GM21447 (cell line): ENCODE measurements around the gene SIX1.

ENCODE experiments used
- ATAC-seq: cut with Tn5 transposase; IDR thresholded peaks from one replicate; pipeline ENCODE4 v1.9.1; 2021; ENCODE audit not compliant: unreplicated experiment

SIX1 gene

DNA sequence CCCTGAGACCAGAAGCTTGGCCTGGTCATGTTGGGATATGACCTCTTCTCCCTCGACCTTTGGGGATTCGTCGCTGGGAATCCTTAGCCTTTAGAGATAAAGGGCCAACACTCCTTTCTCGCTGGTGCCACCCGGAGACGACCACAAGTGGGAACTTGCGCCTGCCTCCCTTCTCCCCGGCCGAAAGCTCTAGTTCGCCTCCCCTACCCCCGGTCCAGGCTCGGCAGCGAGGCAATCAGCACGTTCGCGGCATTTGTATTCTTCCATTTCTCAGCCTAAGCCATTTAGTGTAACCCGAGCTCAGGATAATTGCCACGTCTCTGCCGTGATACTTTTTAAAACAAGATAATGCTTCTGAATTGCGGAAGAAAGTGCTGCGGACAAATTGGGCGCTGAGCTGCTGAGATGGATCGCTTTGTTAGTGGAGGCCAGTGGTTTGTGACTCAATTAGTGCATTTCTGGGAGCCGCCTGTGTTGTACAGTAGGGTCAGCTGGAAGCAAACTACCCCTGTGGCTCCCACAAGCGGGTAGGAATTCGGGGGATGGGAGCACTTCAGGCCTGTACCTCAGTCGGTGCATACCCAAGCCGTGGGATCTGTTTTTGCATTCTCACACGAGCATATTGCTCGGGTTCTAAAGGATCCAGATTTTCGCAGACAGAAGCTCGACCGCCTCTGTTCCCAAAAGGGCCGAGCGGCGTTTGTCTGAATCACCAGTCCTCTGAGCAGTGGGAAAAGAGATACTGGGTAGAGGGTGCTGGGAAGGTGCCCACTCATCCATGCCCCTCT lies 6.8 kb upstream of the SIX1 start:
- no peak for ATAC-seq

DNA sequence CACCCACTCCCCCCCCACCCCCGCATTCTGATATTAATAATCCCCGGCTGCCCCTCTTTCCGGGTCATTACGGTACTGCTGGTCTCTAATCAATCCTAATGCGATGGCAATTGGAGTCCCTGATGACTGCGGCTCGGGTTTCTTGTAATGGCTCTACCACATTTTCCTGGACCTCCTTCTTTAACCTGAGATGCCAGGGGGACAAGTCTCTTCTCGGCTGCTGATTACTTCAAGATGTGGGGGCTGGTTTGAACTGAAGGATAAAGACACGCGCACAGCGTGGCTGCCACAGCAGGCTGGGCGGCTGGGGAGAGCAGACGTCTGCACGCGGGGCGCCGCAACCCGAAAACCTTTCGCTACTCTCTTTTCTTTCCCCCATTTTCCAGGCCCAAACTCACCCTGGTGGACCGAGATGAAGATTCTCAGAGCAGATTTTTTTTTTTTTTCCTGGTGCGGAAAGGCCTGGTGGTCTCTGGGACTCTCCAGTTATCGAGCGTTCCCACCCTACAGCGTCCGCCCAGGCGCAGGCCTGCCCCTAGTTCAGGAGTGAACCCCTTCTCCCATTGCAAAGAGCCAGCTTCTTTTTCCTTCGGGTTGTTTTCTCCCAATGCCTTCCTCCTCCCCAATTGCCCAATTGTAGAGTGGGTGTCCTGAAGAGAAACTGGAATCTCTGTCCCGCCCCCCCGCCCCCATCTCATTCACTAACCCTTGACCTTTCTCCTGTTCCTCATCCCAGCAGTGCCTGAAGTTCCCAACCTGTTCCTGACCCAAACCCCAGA lies 6.0 kb upstream of the SIX1 start:
- ATAC-seq = no peak

DNA sequence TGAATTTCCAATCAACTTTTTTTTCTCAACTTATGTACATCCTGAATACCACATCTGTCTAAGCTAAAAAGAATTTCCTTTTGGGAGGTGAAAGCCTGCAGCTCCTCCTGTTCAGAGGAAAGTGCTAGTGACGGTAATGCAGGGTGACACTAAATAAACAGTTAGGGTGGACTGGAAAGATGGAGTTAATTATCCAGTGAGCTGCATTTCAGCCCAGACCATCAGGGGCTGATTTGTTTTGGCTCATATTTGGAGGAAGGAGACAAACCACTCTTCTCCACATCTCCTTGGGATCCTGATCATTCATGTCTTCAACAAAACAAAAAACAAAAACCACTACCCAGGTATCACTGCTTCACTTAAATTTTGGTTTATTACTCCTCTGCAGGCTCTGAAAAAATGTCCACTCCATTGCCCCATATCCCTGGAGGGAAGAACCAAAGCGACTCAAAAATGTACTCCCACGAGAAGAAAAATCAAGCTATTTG lies 5.1 kb upstream of the SIX1 start:
- ATAC-seq = no peak

DNA sequence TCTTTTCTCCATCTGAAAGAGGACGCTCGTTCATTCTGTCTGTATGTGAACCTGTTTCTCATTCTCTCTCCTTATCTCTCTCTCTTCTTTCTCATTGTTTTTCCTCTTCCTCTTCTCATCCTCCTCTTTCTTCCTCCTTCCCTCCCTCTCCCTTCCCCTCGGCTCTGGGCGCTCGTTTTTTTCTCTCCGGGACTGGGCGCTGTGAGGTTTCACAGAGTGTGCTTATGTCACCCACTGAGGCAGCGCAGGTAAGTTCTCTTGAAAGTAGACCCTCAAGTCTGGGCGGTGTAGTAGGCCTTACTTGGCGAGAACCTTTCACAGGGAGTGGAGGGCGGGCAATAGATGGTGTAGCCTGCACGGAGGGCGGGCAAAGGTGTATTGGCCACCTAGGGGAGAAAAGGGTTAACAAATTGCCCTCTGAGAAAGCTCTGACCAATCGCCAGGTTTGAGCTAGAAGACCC lies 4.5 kb upstream of the SIX1 start:
- no peak for ATAC-seq

DNA sequence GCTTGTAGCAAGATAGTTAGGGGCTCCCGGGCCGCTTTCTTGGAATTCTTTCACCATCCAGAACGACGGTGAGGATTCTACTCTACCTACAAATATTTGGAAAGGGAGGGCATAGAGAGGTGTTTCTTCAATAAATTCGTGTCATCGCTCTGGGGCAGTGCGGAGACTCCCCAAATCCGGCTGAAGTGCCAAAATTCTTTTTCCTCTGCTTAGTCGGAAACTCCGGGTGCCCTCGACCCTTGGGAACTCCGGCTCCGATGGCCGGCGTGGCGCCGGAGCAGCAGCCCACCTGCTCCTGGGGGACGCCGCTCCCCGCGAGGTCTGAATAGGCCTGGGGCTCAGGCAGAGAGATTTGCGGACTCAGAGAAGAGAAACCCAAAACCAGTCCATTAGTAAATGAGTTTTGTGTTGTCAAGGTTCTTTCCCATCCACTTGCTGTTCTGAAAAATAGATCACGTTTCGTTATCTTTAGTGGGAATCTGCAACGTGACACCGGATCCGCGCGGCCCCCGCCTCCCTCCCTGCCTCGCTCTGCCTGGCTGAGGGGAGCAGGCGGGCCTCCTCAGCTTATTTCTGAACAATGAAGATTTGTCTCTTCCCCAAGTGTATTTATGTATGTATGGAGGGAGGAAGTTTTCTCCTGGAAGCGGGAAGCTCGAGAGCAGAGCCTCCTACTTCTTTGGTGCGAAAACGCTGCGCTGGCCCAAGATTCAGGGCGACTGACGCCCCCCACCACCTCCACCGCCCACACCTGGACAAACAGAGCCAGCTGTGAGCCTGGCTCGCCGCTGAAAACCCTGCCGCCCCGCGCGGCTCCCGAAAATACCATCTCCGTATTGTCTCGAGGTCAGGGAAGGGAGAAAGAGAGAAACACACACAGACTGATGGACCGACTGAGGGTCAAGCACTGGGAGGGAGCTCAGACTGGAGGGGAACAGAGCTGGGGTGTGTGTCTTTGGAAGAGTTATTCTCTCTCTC lies 3.7 kb upstream of the SIX1 start:
- ATAC-seq = no peak

DNA sequence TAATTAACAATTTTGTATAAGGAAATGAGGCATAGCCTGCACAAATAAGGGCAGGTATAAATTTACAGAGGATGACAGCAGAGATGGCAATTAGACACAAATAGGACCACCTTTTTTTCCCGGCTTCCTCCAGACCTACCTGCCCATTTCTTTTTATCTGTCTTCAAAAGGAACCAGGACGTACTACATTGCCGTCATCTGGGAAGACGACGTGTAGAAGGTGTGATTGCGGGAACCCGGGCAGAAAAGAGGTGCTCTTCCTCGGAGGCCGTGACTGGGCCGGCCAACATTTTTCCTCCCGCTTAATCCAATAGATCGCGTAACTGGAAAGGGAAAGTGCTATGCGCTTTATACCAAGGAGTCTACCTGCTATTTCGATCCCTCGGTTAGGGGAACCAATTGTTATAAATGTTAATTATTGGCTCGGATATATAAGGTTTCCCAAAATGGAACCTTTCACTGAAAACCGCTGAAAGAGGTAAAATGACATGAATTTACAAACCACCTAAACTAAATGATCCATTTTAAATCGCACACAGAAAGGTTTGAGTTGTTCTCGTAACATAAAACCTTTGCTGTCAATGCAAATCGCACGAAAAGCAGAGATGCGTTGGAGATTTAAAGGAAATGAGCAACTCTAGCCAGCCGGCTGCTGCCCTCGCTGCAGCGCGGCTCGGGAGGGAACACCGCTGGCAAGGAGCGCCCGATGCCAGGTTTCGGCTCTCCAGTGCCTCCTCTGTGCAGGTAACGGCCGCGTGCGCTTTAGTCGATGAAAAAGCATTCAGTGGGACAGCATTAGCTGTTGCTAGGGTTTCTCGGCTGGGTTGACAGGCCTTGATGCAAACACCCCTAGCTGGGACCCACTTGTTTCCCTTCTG lies 2.8 kb upstream of the SIX1 start:
- no peak for ATAC-seq

DNA sequence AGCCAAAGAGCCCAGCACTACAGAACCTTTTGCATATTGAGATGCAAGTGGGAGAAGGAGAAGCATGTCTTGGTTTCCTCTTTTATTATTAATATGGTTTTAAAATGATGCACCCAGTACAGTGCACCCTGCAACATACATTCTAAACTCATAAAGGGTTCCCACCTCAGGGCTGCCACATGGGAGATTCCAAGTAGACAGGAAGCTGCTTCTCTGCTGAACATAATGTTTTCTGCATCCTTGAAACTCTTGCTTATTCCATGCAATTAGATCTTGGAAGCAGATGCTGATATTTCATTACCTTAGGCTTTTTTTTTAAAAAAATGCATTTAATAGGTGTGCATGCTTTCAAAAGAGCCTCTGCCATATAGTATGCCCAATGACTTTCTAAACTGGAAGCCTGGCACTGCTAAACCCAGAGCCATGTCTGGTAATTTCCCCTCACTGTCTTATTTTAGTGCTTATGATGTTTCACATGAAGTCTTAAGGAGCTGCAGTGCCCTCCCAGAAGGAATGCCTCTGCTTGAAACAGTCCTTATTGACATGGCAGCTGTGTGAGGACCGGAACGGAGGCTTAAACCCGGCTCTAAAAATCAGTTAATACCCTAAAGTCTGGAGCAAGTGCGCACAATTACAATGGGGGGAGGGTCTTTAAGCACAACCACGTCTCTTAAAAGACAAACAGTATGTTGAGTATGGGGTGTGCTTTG lies 2.0 kb upstream of the SIX1 start:
- no peak for ATAC-seq

DNA sequence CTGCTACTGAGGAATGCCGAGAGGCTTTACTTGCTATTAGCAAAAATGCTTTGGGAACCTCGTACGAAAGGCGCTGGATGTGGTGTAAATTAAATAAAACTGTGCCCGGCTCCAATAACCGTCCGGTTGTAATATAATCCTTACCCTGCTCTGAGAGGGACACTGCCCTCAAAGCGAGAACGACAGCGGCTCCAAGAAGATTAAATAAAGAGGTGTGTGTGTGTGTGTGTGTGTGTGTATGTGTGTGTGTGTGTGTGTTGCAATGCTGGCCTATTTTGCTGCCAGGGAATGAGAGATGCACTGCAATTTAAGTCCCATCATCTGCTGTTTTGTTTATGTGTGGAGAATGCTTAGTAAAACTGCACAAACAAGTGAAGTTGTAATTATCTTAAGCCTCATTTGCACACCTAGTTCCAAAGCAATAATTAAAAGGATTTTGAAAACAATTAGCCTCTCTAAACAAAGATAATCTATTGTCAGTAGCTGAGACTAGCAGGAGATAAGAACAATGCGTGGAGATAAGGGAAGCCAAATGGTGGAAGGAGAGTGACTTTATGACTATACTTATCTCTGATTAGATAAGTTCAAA lies 1.2 kb upstream of the SIX1 start:
- ATAC-seq = no peak

DNA sequence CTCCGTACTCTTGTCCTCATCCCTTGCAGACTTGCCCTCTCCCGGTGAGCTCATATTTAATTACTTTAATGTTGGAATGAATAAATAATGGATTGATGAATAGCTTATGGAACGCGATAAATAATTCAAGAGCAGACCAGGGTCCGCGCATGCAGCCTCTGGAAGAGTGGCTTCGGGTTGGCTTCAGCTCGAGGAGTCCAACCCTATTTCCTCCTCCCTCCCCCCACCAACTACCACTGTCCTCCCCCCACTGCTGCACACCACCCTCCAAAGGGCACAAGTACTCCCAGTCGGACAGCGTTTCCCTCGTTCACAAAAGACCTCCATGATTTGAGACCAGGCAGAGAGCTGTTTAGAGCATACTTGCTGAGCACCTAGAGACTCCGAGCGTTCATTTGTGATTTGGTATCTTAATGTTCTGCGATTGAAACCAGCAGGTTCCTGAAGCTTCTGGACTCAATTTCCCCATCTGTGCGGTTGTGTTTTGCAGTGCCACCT lies 647 bp upstream of the SIX1 start:
- no peak for ATAC-seq

DNA sequence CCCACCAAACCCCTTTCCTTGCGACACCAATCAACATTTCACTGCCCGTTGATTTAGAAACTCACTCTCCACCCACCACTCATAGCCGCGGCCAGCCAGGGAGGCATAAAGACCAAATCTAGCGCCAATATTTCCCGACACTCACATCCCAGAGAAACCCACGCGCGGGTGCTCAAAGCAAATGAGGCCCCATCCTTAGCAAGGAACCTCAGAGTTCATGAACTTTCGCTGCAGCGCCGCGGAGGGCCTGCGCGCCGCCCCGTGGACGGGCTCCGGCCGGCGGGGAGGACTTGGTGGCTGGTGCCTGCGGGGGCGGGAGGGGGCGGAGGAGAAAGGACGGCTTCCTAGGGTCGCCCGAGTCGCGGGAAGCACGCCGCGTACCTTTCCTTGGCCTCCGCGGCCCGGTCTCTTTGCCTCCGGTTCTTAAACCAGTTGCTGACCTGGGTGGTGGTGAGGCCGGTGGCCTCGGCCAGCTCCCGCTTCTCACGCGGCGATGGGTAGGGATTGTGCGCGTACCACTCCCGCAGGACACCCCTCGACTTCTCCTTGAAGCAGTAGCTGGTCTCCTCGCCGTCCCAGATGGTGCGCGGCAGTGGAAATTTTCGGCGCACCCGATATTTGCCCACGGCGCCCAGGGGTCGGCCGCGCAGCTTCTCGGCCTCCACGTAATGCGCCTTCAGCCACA lies 886 bp downstream of the SIX1 start:
- ATAC-seq = no peak

DNA sequence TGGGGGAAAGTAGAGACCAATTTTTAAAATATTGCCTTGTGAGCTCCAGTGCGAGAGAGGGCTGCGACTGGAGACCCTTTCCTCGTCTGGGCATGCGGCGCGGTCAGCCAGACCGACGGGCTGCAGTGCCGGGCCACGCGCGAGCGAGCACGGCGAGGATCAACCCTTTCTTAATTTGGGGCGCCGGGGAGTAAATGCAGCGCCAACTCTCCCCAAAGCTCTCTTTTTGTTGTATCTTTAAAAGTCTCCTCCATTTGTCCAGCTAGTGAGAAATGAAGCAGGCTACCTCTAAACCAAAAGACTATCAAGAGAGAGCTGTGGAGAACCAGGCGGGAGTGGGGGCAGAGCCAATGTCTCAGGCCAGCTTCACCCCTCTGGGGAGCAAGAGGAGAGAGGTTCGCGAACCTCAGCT lies 1.4 kb downstream of the SIX1 start:
- no peak for ATAC-seq

DNA sequence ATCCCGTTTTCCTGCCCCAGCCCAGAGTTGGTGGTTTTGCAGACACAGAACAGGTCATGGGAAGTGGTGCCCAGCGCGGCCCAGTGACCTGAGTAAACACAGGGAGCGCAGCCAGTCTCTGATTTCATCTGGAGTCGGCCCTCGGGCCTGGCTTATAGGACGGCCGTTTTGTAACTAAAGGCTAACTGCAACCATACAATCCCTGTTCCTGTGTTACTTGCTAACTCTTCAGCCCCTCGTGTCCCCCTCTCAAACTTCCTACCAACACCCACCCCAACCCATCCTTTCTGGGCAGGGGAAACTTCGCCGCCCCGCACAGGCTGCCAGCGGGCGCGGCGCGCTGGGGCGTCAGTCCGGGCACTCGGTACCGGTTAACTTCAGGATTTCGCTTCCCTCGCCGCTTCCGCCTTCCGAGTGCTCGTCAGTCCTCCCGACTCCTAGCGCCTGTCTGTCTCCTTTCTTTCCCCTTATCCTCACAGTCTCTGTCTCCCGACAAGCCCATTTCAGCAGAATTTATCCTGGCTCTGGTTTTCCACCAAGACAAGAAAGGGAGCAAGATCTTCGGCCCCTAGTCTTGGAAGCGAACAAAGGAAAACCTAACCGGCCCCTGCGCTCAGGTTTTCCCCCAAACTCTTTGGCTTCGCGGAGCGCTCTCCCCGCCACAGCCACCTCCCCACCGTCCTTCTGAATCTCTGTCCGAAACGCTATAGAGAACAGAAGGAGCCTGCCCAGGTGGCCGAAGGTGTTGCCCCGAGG lies 2.0 kb downstream of the SIX1 start:
- ATAC-seq = no peak

DNA sequence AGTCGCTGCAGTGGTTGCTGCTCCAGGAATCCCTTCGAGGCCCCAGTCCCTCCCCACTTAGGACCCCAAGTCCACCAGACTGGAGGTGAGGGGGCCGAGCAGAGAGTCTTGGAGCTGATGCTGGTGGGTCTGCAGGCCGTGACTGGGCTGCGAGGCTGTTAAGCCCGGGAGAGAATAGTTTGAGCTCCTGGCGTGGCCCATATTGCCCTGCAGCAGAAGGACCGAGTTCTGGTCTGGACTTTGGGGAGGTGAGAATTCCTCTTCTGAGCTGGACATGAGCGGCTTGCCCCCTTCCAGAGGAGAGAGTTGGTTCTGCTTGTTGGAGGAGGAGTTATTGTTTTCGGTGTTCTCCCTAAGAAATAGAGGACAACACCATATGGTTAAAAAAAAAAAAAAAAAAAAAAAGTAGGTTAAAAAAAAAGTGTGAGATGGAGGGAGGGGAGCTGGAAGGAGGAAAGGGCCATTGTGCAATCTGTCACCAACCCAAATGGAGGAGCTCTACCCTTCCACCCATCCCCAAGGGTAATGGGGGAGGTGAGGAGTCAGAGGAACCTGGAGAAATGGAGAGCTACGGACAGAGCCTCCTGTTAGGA lies 3.0 kb downstream of the SIX1 start:
- ATAC-seq = no peak

DNA sequence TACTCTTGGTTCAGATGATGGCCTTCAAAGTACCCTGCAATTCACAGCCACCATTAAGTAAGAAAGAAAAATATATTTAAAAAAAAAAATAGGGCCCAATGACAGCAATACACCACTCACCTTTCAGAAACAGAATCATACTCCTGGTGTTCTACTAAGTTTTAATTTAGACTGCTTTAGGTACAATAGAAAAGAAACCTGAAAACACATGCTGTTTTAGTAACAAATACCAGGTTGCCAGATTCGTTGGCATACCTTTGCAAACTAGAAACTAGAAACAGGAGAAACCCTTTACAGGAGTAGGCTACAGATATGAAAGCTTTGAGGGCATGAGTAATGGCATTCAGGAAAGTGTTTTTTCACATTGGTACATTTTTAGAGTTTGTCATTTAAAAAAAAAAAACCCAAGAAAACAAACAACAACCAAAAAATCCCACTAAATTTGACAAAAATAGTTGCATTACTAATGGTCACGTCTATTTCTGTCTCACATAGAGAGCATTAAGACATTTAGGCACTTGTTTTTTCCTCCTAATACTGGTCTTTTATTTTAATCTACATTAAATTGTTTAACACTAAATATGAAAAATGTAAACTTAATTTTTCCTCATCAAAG lies 4.0 kb downstream of the SIX1 start:
- ATAC-seq = no peak

DNA sequence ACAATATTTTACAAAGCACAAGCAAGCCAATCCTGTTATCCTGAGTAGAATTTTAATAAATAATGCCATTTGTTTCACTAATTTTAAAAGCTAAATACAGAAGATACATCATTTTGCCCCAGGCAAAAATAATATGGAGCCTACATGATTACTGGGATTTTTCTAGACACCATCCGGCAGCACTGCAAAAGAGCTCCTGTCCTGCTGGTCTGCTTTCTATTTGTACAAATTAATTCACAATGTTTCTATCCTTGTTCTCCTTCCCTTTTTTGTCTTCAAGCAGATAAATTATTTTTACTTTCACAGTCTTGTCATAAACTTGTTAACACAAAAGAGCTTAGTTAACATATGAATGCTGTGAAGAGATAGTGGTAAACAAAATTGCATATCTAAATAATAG lies 4.6 kb downstream of the SIX1 start:
- no peak for ATAC-seq

DNA sequence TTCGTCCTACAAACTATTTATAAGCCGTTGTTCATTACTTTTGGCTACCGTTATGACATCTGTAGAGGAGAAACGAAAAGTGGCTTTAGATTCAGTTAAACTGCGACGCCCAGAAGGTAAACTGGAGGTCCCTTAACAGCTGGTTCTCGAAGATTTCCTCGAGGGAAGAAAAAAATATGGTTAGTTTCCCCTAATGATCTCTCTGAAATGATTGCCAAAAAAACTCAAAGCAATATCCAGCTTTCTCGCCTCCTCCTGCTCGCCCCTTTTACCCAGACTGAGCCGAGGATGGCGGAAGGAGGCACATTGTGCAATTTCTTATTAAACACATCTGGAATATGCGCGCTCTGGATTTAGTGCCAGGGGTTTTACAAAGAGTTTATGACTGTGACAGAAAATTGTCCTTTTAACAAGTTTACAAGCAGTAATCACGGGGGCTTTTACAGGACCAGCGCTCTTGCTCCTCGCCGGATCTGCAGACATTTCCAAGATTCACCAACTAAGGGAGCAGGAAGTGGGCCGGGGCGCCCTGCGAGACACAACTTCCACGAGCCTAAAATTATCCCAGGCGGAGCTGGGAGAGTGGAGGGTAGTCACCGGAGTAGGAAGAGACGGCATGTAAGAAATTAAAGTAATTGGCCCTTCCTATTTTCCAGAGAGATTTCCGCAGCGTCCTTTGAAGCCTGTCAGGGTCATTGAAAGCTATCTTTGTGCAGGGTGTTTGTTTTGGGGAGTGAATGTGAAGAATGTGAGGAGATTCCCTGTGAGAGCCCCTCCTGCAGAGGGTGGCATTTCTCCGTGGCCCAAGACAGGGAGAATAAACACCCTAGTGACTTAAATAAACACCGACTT lies 5.6 kb downstream of the SIX1 start:
- no peak for ATAC-seq
